Ovary (tissue), 9 donors: ENCODE measurements around the gene RAB23. TPM values are rescaled to one million over a fixed set of nuclear protein-coding genes. Genes with fewer than 3 reads are reported as not detected.

Experiments used
- DNase-seq, 5 donors: peaks; one replicate each; pipeline ENCODE4 v3.0.0-alpha.2; 2019 to 2020
- H3K27ac ChIP-seq, 2 donors: fragments of 200-600 bp; one replicate each; pipeline versions ENCODE4 v1.5.1 to v1.8.0; 2019 to 2022
- H3K27me3 ChIP-seq: fragments of 200-600 bp; one replicate; pipeline ENCODE4 v1.8.0; 2022
- H3K36me3 ChIP-seq: fragments of 200-600 bp; sonication (generic); one replicate; pipeline ENCODE4 v1.5.1; 2019
- H3K4me1 ChIP-seq: one replicate; pipeline ENCODE4 v1.8.1; 2013; ENCODE audit warnings: mild to moderate bottlenecking, moderate library complexity; ENCODE audit not compliant: insufficient read depth
- H3K4me3 ChIP-seq: fragments of 200-600 bp; sonication (generic); one replicate; pipeline ENCODE4 v1.5.1; 2017
- H3K9me3 ChIP-seq, 2 donors: fragments of 200-600 bp in 1 of 2; sonication (generic) in 1 of 2; one replicate each; pipeline versions ENCODE4 v1.5.1 to v1.8.1; 2013 to 2019; ENCODE audit warnings: mild to moderate bottlenecking in 1 of 2, moderate library complexity in 1 of 2
- CTCF ChIP-seq, 3 donors: fragments of 450-650 bp in 2 of 3; fragments of 200-600 bp in 1 of 3; IDR thresholded peaks; one replicate each; pipeline versions ENCODE4 v1.5.1 to v1.8.0; 2016 to 2022; ENCODE audit warnings: antibody characterized with exemption in 3 of 3, mild to moderate bottlenecking in 1 of 3
- EP300 ChIP-seq: sonication (generic); formaldehyde crosslinking; IDR thresholded peaks from one replicate; pipeline ENCODE4 v1.6.1; 2017; ENCODE audit warnings: antibody characterized with exemption
- POLR2A ChIP-seq: fragments of 450-650 bp; IDR thresholded peaks from one replicate; pipeline ENCODE4 v1.6.1; 2017; ENCODE audit warnings: antibody characterized with exemption, mild to moderate bottlenecking, moderate library complexity
- WGBS, 3 donors: extraction: QIAGEN DNeasy Blood & Tissue Kit in 1 of 3; methylation state at CpG; one replicate each; pipeline versions ENCODE4 v1.1.5 to v1.1.7; 2013 to 2017; 5-methylcytosine and 5-hydroxymethylcytosine counted together
- intact Hi-C, 4 donors: fragments of 100-400 bp; cut with DNase I; formaldehyde crosslinking; loops; one replicate each; pipeline versions ENCODE4 v1.11.0 to v1.15.1; 2022 to 2023
- polyA plus RNA-seq, 2 donors: library from polyadenylated mRNA; stranded (reverse); fragments of 200-250 nt in 1 of 2; fragments of 350-450 nt in 1 of 2; fragmentation: Illumina TruSeq in 1 of 2; extraction: RNeasy Lipid Tissue Mini Kit (QIAGEN cat#74804) in 1 of 2; gene quantifications; one replicate each; pipeline ENCODE4 v1.2.3, GENCODE V29; 2013 to 2014
- total RNA-seq, 7 donors: library from RNA; depleted of rRNA in 2 of 7; stranded (reverse); fragments of >200 nt in 2 of 7; fragmentation: NEBNext Ultra II Directional in 3 of 7; extraction: Animal tissue kit (Norgen Biotek cat#: 25700) in 3 of 7; gene quantifications; one replicate each; pipeline versions ENCODE4 v1.1.0 to v1.2.4, GENCODE V29; 2016 to 2023
- donor health status: DM: no; HTN: no; CAD: no; lungs with moderate emphysema.
- donor health status: DM: no; HTN: no; CAD: no.
- donor health status: Bipolar disorder and iron deficiency.
- donor health status: DM: yes; HTN: yes; CAD: no.
- donor health status: DM: no; HTN: no; CAD: no.
- donor health status: DM: yes; HTN: yes; CAD: no.

RAB23 gene
- total and polyA plus RNA-seq, 9 donors, result 14.2 to 31.0 (median 16.7) TPM

GRCh38 chr6:57173056-57173885, 48.8 kb downstream of the RAB23 start:
- peak overlapping the region; percentile 83 to 96 for H3K27ac ChIP-seq
- H3K4me1 ChIP-seq, result peaks cover 8% of the 10 kb centered on the region
- DNase-seq, result peak in 2 of 5 donors; percentile 28 to 31
- H3K27me3 ChIP-seq, result no peaks in the 10 kb centered on the region
- H3K9me3 ChIP-seq, result no peaks in the 10 kb centered on the region
- intact Hi-C loops, result no loop called here
- H3K4me3 ChIP-seq, result peak overlapping the region; percentile 75
- TF ChIP-seq EP300 (no peak), CTCF (IDR thresholded peaks at IDR 0.05) (no peak), POLR2A (no peak)
- H3K36me3 ChIP-seq, result no peaks in the 10 kb centered on the region
- WGBS, 3 donors, result 1 to 4% (median 2%) methylated on average over 19 of the region's 19 CpGs

- H3K27me3 ChIP-seq, result no peaks in the 10 kb centered on the region
- H3K9me3 ChIP-seq, result no peaks in the 10 kb centered on the region
- H3K4me1 ChIP-seq, result peaks cover 6% of the 10 kb centered on the region
- WGBS, 3 donors, result 0 to 1% (median 0%) methylated on average over 56 to 97 of the region's 97 CpGs
- intact Hi-C loops, result no loop called here
- H3K36me3 ChIP-seq, result no peaks in the 10 kb centered on the region
- peak within 1 kb of the TSS; percentile 75 for H3K4me3 ChIP-seq
- TF ChIP-seq EP300, result no peak
- peak in 2 of 3 donors; percentile 42 to 70 for TF ChIP-seq CTCF (IDR thresholded peaks at IDR 0.05)
- TF ChIP-seq POLR2A, result peak; percentile 83
- H3K27ac ChIP-seq, result peak within 1 kb of the TSS; percentile 83 to 96
- peak; percentile 94 to 96 (median 95) for DNase-seq
Observed at GRCh38 chr6:57172136-57173055, 49.7 kb downstream of the RAB23 start, which contains the start of gene BAG2. BAG2 (plus strand) TSS chr6:57172326; CDS start chr6:57172698, 372 bp downstream.

GRCh38 chr6:57165080-57165479, 57.0 kb downstream of the RAB23 start:
- Histone ChIP-seq H3K27ac (no peak overlapping the region), H3K4me3 (no peak overlapping the region), H3K4me1 (no peaks in the 10 kb centered on the region), H3K36me3 (no peaks in the 10 kb centered on the region), H3K27me3 (no peaks in the 10 kb centered on the region), H3K9me3 (no peaks in the 10 kb centered on the region)
- intact Hi-C loops, result no loop called here
- no peak for DNase-seq
- TF ChIP-seq EP300 (no peak), POLR2A (no peak), CTCF (IDR thresholded peaks at IDR 0.05) (no peak)
- WGBS, 3 donors, result 85 to 97% (median 95%) methylated on average over 1 of the region's 1 CpG

DNA sequence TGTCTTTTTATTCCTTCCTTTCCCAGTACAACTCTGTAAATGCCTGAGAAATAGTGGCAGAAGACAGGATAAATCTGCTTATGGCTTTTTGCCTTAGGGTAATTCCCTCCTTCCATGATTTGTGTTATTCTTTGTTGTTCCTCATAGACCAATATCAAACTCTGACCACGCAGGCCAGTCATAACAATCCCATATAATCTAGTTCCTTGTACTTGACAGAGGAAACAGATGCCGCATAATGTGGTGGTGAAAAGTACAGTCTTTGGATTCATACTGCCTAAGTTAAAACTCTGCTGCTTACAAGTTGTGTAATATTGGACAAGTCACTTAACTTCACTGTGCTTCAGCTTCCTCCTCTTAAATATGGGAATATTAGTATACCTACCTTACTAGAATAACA, 58.2 kb downstream of the RAB23 start:
- Histone ChIP-seq H3K4me1 (no peaks in the 10 kb centered on the region), H3K4me3 (no peak overlapping the region), H3K27ac (no peak overlapping the region), H3K36me3 (no peaks in the 10 kb centered on the region), H3K9me3 (no peaks in the 10 kb centered on the region), H3K27me3 (no peaks in the 10 kb centered on the region)
- TF ChIP-seq EP300 (no peak), CTCF (IDR thresholded peaks at IDR 0.05) (no peak), POLR2A (no peak)
- intact Hi-C loops, result no loop called here
- WGBS, 3 donors, result 18 to 42% (median 22%) methylated on average over 2 of the region's 2 CpGs
- no peak for DNase-seq
